Measurements from ENCODE around the gene SYCE3. TPM values are rescaled to one million over a fixed set of nuclear protein-coding genes. Genes with fewer than 3 reads are reported as not detected.

The SYCE3 gene
- total RNA-seq, 1 donor, result not detected

GRCh38 chr22:50506611-50507420, 55.9 kb downstream of the SYCE3 start:
- H4K20me1 ChIP-seq (ENCODE audit: insufficient read depth, low read length), result peaks cover 12% of the 10 kb centered on the region
- H3K27me3 ChIP-seq (ENCODE audit: insufficient read depth, low read length), result no peaks in the 10 kb centered on the region
- peak overlapping the region; percentile 91 for H2AFZ ChIP-seq (ENCODE audit: low read length)
- TF ChIP-seq, protein P1, sequence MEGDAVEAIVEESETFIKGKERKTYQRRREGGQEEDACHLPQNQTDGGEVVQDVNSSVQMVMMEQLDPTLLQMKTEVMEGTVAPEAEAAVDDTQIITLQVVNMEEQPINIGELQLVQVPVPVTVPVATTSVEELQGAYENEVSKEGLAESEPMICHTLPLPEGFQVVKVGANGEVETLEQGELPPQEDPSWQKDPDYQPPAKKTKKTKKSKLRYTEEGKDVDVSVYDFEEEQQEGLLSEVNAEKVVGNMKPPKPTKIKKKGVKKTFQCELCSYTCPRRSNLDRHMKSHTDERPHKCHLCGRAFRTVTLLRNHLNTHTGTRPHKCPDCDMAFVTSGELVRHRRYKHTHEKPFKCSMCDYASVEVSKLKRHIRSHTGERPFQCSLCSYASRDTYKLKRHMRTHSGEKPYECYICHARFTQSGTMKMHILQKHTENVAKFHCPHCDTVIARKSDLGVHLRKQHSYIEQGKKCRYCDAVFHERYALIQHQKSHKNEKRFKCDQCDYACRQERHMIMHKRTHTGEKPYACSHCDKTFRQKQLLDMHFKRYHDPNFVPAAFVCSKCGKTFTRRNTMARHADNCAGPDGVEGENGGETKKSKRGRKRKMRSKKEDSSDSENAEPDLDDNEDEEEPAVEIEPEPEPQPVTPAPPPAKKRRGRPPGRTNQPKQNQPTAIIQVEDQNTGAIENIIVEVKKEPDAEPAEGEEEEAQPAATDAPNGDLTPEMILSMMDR (IDR thresholded peaks at IDR 0.05; ENCODE audit: extremely low read depth, low read depth, low read length), result no peak
- H3K9me3 ChIP-seq (ENCODE audit: low read depth, low read length), result no peaks in the 10 kb centered on the region
- H3K79me2 ChIP-seq (ENCODE audit: insufficient read depth, low read length), result peaks cover 50% of the 10 kb centered on the region
- peak overlapping the region; percentile 95 for H3K4me2 ChIP-seq (ENCODE audit: insufficient read depth, low read length)
- peak overlapping the region; percentile 99 for H3K4me3 ChIP-seq (ENCODE audit: insufficient read depth, low read length)
- peak; percentile 98 for DNase-seq (ENCODE audit: insufficient read length, low spot score, missing footprints)
- H3K4me1 ChIP-seq (ENCODE audit: insufficient read depth, low read length), result peaks cover 13% of the 10 kb centered on the region
- peaks cover 17% of the 10 kb centered on the region for H3K36me3 ChIP-seq (ENCODE audit: insufficient read depth, low read length)
- peak overlapping the region; percentile 72 for H3K27ac ChIP-seq (ENCODE audit: low read depth, low read length)

DNA sequence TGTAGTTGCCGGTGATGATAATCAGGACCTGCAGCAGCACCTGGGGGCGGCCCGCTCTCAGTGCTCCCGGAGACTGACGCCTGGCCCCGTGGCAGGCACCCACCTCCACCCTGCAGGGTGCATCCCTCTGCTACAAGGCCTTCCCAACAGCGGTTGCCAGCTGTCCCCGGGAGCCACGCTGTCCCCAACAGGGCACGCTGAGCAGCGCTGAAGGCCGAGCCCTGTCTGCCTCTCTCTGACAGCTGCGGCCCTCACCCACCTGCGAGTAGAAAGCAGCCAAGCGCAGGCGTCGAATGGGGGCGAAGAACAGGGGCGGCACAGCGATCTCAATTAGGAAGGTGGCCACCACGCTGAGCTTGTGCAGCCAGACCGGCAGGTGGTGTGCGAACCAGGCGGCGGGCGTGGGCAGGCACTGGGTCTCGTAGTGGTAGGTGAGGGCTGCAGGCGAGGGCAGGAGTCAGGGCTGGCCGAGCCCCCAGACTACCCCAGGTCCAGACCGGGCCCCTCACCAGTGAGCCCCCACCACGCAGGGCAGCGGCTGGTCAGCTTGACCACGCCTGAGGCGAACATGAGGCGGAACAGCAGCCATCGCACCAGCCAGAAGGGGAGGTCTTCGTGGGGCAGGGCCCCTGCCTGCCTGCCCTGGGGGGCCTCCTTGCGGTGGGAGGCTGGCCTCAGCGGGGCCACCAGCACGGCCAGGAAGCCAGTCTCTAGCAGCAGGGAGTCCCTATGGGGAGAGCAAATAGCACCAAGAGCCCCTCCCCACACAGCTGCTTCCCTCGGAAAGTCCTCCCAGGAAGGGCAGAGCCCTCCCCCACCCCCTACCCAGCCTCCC, 56.7 kb downstream of the SYCE3 start:
- peaks cover 12% of the 10 kb centered on the region for H4K20me1 ChIP-seq (ENCODE audit: insufficient read depth, low read length)
- no peaks in the 10 kb centered on the region for H3K9me3 ChIP-seq (ENCODE audit: low read depth, low read length)
- peaks cover 50% of the 10 kb centered on the region for H3K79me2 ChIP-seq (ENCODE audit: insufficient read depth, low read length)
- TF ChIP-seq, protein P1 (IDR thresholded peaks at IDR 0.05; ENCODE audit: extremely low read depth, low read depth, low read length), result no peak
- H3K36me3 ChIP-seq (ENCODE audit: insufficient read depth, low read length), result peaks cover 17% of the 10 kb centered on the region
- peak overlapping the region; percentile 95 for H3K4me2 ChIP-seq (ENCODE audit: insufficient read depth, low read length)
- H3K4me1 ChIP-seq (ENCODE audit: insufficient read depth, low read length), result peaks cover 13% of the 10 kb centered on the region
- no peaks in the 10 kb centered on the region for H3K27me3 ChIP-seq (ENCODE audit: insufficient read depth, low read length)
- H3K27ac ChIP-seq (ENCODE audit: low read depth, low read length), result no peak overlapping the region
- peak overlapping the region; percentile 99 for H3K4me3 ChIP-seq (ENCODE audit: insufficient read depth, low read length)
- DNase-seq (ENCODE audit: insufficient read length, low spot score, missing footprints), result peak; percentile 85
- no peak overlapping the region for H2AFZ ChIP-seq (ENCODE audit: low read length)

- H2AFZ ChIP-seq (ENCODE audit: low read length), result no peak overlapping the region
- peak; percentile 44 for DNase-seq (ENCODE audit: insufficient read length, low spot score, missing footprints)
- no peak overlapping the region for H3K4me2 ChIP-seq (ENCODE audit: insufficient read depth, low read length)
- peaks cover 17% of the 10 kb centered on the region for H3K36me3 ChIP-seq (ENCODE audit: insufficient read depth, low read length)
- no peaks in the 10 kb centered on the region for H3K27me3 ChIP-seq (ENCODE audit: insufficient read depth, low read length)
- H3K79me2 ChIP-seq (ENCODE audit: insufficient read depth, low read length), result peaks cover 47% of the 10 kb centered on the region
- H3K4me3 ChIP-seq (ENCODE audit: insufficient read depth, low read length), result no peak overlapping the region
- H4K20me1 ChIP-seq (ENCODE audit: insufficient read depth, low read length), result peaks cover 12% of the 10 kb centered on the region
- no peak overlapping the region for H3K27ac ChIP-seq (ENCODE audit: low read depth, low read length)
- TF ChIP-seq, protein P1 (IDR thresholded peaks at IDR 0.05; ENCODE audit: extremely low read depth, low read depth, low read length), result no peak
- H3K4me1 ChIP-seq (ENCODE audit: insufficient read depth, low read length), result peaks cover 13% of the 10 kb centered on the region
- H3K9me3 ChIP-seq (ENCODE audit: low read depth, low read length), result no peaks in the 10 kb centered on the region
Observed at GRCh38 chr22:50505276-50505775, 57.4 kb downstream of the SYCE3 start.
